CD4-positive, alpha-beta memory T cell (primary cell): Measurements from ENCODE around the gene ARGLU1. TPM values are rescaled to one million over a fixed set of nuclear protein-coding genes. Genes with fewer than 3 reads are reported as not detected.

Experiments
- CTCF ChIA-PET: fragments of 350-600 bp; sonication (Branson Sonifier 250); formaldehyde crosslinking; loops from one replicate; lab custom pipeline; 2021; ENCODE audit warnings: inconsistent platforms; ENCODE audit not compliant: partially characterized antibody; lab: Charles Lee
- POLR2A ChIA-PET: fragments of 350-600 bp; sonication (Branson Sonifier 250); formaldehyde crosslinking; loops from one replicate; lab custom pipeline; 2021; ENCODE audit not compliant: partially characterized antibody; lab: Charles Lee
- DNase-seq, 5 donors: peaks; one replicate each; pipeline versions ENCODE4 v3.0.0 to v3.0.0-alpha.2; 2020 to 2022; ENCODE audit warnings: mixed read lengths in 1 of 5
- H3K27ac ChIP-seq: one replicate; pipeline ENCODE4 v1.7.0; 2013; ENCODE audit warnings: low read depth, low read length
- H3K27me3 ChIP-seq: 2 replicates; pipeline ENCODE4 v1.7.0; 2013; ENCODE audit warnings: mild to moderate bottlenecking, low read length, moderate library complexity; ENCODE audit not compliant: insufficient read depth
- H3K36me3 ChIP-seq: 2 replicates; pipeline ENCODE4 v1.7.0; 2013; ENCODE audit warnings: mild to moderate bottlenecking, low read length, moderate library complexity; ENCODE audit not compliant: insufficient read depth
- H3K4me1 ChIP-seq: 2 replicates; pipeline ENCODE4 v1.7.0; 2013; ENCODE audit warnings: mild to moderate bottlenecking, low read length, moderate library complexity; ENCODE audit not compliant: insufficient read depth
- H3K4me3 ChIP-seq, 2 donors: one replicate each; pipeline ENCODE4 v1.7.0; 2013; ENCODE audit warnings: low read length in 2 of 2, mild to moderate bottlenecking in 1 of 2
- H3K9me3 ChIP-seq, 2 donors: one replicate each; pipeline ENCODE4 v1.7.0; 2013; ENCODE audit warnings: low read length in 2 of 2, control low read depth in 1 of 2; ENCODE audit not compliant: control insufficient read depth in 1 of 2
- H3K27ac Mint-ChIP-seq, 7 donors: one replicate each; pipeline ENCODE4 v1.8.0; 2020 to 2021; ENCODE audit warnings: mixed read lengths in 7 of 7, mild to moderate bottlenecking in 6 of 7, inconsistent platforms in 3 of 7, moderate library complexity in 3 of 7
- H3K27me3 Mint-ChIP-seq, 2 donors: one replicate each; pipeline ENCODE4 v1.8.0; 2020 to 2021; ENCODE audit warnings: mixed read lengths in 2 of 2
- H3K36me3 Mint-ChIP-seq, 2 donors: one replicate each; pipeline ENCODE4 v1.8.0; 2020 to 2021; ENCODE audit warnings: mixed read lengths in 2 of 2, inconsistent platforms in 1 of 2, mild to moderate bottlenecking in 1 of 2
- H3K4me1 Mint-ChIP-seq, 4 donors: one replicate each; pipeline ENCODE4 v1.8.0; 2020 to 2021; ENCODE audit warnings: mixed read lengths in 4 of 4, mild to moderate bottlenecking in 1 of 4
- H3K4me3 Mint-ChIP-seq, 8 donors: one replicate each; pipeline ENCODE4 v1.8.0; 2020 to 2021; ENCODE audit warnings: mixed read lengths in 8 of 8, mild to moderate bottlenecking in 7 of 8, moderate library complexity in 6 of 8, inconsistent platforms in 3 of 8
- H3K9me3 Mint-ChIP-seq, 8 donors: one replicate each; pipeline ENCODE4 v1.8.0; 2020 to 2021; ENCODE audit warnings: mixed read lengths in 8 of 8, mild to moderate bottlenecking in 5 of 8, inconsistent platforms in 3 of 8, moderate library complexity in 1 of 8
- intact Hi-C: fragments of 100-400 bp; cut with micrococcal nuclease; formaldehyde crosslinking; loops from one replicate; pipeline ENCODE4 v1.15.1; 2023
- polyA plus RNA-seq, 2 donors: library from polyadenylated mRNA; unstranded; fragments of 300-500 nt; fragmentation: Illumina TruSeq; gene quantifications; one replicate each; pipeline ENCODE4 v1.2.3, GENCODE V29; 2021
- total RNA-seq, 2 experiments: library from RNA; stranded (reverse); gene quantifications; one replicate each; pipeline ENCODE4 v1.2.3, GENCODE V29; 2021

ARGLU1 gene
- total and polyA plus RNA-seq, 4 experiments from 2014 or later: 35.4 to 252 (median 134) TPM

DNA sequence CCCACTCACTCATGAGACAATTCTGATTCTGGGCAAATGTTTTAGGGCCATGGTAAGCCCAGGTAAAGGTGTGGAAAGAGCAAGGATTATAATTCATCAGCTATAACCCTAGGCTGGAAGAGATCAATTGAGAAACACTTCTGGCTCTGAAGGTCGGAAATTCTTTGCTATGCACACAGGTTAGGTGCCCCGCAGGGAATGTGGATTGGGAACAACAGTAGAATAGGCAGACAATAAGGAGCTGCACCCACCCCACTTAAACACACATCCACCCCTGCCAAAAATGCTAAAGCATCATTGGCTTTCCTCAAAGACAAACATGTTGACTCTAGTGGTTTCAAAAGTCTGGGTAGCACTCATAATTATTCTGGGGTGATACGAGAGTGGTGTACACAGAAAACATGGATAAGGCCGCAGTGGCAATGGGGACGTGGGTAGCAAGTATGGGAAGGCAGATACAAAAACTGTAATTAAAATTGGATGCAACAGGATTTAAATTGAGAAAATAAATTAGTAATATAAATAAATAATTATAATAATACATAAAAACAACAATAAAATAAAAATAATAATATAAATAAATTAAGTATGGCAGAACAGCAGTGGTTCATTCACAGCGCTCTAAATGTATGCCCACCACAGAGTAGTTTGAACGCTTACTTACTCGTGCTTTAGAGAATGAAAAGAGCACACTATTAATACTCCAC lies 41.0 kb downstream of the ARGLU1 start:
- Mint-ChIP-seq H3K9me3 (no peaks in the 10 kb centered on the region), H3K27ac (no peak overlapping the region), H3K27me3 (peaks cover 20 to 43% of the 10 kb centered on the region in 2 donors), H3K36me3 (no peaks in the 10 kb centered on the region), H3K4me1 (no peaks in the 10 kb centered on the region), H3K4me3 (no peak overlapping the region)
- Histone ChIP-seq H3K4me3 (no peak overlapping the region), H3K4me1 (no peaks in the 10 kb centered on the region), H3K27me3 (peaks cover 4% of the 10 kb centered on the region), H3K36me3 (no peaks in the 10 kb centered on the region), H3K27ac (no peak overlapping the region), H3K9me3 (no peaks in the 10 kb centered on the region)
- POLR2A ChIA-PET: no interaction called here
- CTCF ChIA-PET: interaction anchor here (2.5 kb wide), 1 partner anchor 10 kb away, joined by 10 read pairs; no protein-coding TSS in a partner anchor
- intact Hi-C loops: no loop called here
- no peak for DNase-seq

DNA sequence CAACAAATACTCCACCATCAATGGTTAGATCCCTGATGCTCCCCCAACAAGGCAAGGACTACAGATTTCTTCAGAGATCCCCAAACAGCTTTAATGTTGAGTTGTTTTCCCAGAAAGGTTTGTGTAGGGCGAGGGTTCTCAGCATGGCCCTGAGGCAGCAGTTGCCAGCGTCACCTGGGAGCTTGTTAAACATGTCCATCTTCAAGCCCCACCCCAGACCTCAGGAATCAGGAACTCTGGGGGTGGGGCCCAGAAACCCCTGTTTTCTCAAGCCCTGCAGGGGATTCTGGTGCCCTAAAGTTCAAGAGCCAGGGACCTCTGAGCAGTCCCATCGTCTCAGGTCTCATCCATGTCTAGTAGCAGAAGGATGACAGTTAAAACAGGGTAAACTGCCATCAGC lies 42.1 kb downstream of the ARGLU1 start:
- peaks cover 20 to 38% of the 10 kb centered on the region in 2 donors for H3K27me3 Mint-ChIP-seq
- H3K27ac Mint-ChIP-seq: no peak overlapping the region
- ChIA-PET POLR2A (no interaction called here), CTCF (interaction anchor here (2.0 to 2.5 kb wide), 2 partner anchors 11 kb away, joined by 10 read pairs; no protein-coding TSS in a partner anchor)
- no peak overlapping the region for H3K4me3 Mint-ChIP-seq
- Histone ChIP-seq H3K9me3 (no peaks in the 10 kb centered on the region), H3K27ac (no peak overlapping the region), H3K4me3 (no peak overlapping the region), H3K36me3 (no peaks in the 10 kb centered on the region), H3K27me3 (peaks cover 4% of the 10 kb centered on the region), H3K4me1 (no peaks in the 10 kb centered on the region)
- intact Hi-C loops: no loop called here
- H3K36me3 Mint-ChIP-seq: no peaks in the 10 kb centered on the region
- H3K9me3 Mint-ChIP-seq: no peaks in the 10 kb centered on the region
- no peaks in the 10 kb centered on the region for H3K4me1 Mint-ChIP-seq
- no peak for DNase-seq

DNA sequence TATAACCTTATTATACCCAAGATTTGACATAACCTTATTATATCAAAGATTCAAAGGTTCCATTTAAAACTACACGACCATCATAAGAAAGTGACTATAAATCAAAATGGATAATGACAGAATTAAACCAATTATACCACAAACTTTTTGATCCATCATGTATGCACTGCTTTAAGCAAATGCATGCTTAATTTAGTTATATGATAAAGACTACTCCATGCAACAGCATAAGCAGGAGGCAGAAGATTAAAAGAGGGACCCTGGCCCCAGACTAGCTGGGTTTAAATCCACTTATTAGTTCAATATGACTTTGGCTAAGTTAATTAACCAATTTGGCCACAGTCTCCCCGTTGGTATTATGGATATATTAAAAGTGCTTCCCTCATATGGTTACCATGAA lies 43.8 kb downstream of the ARGLU1 start:
- H3K27ac ChIP-seq: no peak overlapping the region
- ChIA-PET CTCF (interaction anchor here (2.0 kb wide), 1 partner anchor 13 kb away, joined by 10 read pairs; no protein-coding TSS in a partner anchor), POLR2A (no interaction called here)
- Mint-ChIP-seq H3K36me3 (no peaks in the 10 kb centered on the region), H3K27ac (no peak overlapping the region), H3K27me3 (peaks cover 20 to 32% of the 10 kb centered on the region in 2 donors), H3K4me3 (no peak overlapping the region), H3K4me1 (no peaks in the 10 kb centered on the region), H3K9me3 (no peaks in the 10 kb centered on the region)
- no peaks in the 10 kb centered on the region for H3K27me3 ChIP-seq
- H3K4me1 ChIP-seq: no peaks in the 10 kb centered on the region
- H3K36me3 ChIP-seq: no peaks in the 10 kb centered on the region
- H3K9me3 ChIP-seq: no peaks in the 10 kb centered on the region
- H3K4me3 ChIP-seq: no peak overlapping the region
- intact Hi-C loops: no loop called here
- DNase-seq: no peak

DNA sequence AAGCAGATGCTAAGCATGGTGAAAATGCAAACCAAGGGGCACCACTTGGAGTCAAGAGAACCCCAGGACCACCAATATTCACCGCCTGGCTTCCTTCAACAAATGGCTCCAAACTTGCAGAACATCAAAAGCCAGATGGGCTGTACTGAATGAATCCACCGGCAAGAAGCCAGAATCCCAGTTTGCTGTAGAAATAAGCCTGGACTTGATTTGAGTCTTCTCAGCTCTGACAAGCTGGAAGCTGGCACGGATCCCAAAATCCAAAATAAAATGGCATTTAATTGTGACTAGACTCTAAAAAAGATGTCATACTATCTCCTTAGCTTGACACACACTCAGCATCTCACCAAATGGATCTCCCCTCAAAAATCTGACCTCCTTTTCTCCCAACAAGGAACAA lies 44.4 kb downstream of the ARGLU1 start:
- no peaks in the 10 kb centered on the region for H3K36me3 Mint-ChIP-seq
- H3K4me1 ChIP-seq: no peaks in the 10 kb centered on the region
- DNase-seq: no peak
- H3K27ac Mint-ChIP-seq: no peak overlapping the region
- no peaks in the 10 kb centered on the region for H3K9me3 Mint-ChIP-seq
- no peaks in the 10 kb centered on the region for H3K27me3 ChIP-seq
- intact Hi-C loops: no loop called here
- ChIA-PET CTCF (interaction anchor here (2.0 kb wide), 1 partner anchor 13 kb away, joined by 10 read pairs; no protein-coding TSS in a partner anchor), POLR2A (no interaction called here)
- no peaks in the 10 kb centered on the region for H3K4me1 Mint-ChIP-seq
- H3K27me3 Mint-ChIP-seq: peaks cover 23 to 31% of the 10 kb centered on the region in 2 donors
- no peaks in the 10 kb centered on the region for H3K9me3 ChIP-seq
- H3K4me3 Mint-ChIP-seq: no peak overlapping the region
- H3K27ac ChIP-seq: no peak overlapping the region
- no peaks in the 10 kb centered on the region for H3K36me3 ChIP-seq
- no peak overlapping the region for H3K4me3 ChIP-seq

DNA sequence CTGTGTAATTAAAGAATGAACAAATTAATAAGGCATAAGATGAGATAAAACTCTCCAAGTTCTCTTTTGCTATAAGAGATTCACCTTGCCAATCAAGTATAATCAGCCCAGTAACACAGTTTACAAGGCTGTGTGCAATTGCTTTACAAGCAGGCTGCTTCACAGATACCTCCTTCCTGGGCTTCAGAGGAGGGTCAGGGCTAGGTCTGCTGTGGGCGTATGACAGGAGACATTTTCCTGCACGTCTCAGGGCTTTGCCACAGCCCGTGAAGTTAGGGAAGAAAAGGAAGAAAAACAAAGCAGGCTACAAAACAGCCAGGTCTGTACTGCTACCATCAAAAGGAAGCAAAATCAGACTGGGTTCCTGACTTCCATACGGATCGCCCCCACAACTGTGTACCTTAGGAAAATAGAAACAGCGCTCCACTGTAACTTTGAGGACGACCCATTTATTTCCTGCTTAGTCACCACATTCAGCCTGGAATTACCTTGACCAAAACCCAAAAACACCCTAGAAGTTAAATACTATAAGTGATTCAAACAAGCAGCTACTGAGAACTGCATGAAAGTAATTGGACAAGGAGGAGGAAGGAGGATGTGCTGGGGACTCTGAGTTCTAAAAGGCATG lies 44.9 kb downstream of the ARGLU1 start:
- Histone ChIP-seq H3K4me3 (no peak overlapping the region), H3K9me3 (no peaks in the 10 kb centered on the region), H3K27me3 (no peaks in the 10 kb centered on the region), H3K4me1 (no peaks in the 10 kb centered on the region), H3K36me3 (no peaks in the 10 kb centered on the region), H3K27ac (no peak overlapping the region)
- no peak for DNase-seq
- Mint-ChIP-seq H3K9me3 (no peaks in the 10 kb centered on the region), H3K4me3 (no peak overlapping the region), H3K4me1 (no peaks in the 10 kb centered on the region), H3K27ac (no peak overlapping the region), H3K36me3 (no peaks in the 10 kb centered on the region), H3K27me3 (peaks cover 20 to 27% of the 10 kb centered on the region in 2 donors)
- intact Hi-C loops: no loop called here
- ChIA-PET POLR2A (no interaction called here), CTCF (no interaction called here)

DNA sequence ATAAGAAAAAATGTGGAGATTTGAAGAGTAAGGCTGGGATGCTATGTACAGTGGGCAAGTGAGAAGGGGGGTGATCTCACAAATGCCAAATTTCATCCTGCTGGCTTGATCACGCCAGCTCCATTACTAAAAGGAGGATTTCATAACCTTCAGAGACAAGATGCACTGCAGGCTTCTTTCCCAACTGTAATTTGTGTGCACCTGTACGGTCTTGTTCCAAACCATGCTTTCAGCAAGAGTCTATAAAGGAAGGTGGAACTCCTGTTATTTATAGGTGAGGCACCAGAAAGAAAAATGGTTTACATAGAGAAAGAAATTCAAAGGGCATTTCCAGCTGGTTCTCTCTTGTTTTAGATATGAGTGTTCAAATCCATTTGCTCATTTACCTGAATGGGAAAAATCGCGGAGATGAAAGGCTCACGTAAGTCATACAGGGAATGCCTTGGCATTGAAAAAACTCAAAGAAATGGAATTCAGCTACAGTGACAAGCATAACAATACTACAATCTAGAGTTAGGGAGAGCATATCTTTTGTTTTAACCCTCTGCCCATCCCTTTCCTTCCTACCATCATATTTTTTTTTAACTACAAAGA lies 45.7 kb downstream of the ARGLU1 start:
- CTCF ChIA-PET: interaction anchor here (1.2 kb wide), 1 partner anchor 14 kb away, joined by 3 read pairs; no protein-coding TSS in a partner anchor

DNA sequence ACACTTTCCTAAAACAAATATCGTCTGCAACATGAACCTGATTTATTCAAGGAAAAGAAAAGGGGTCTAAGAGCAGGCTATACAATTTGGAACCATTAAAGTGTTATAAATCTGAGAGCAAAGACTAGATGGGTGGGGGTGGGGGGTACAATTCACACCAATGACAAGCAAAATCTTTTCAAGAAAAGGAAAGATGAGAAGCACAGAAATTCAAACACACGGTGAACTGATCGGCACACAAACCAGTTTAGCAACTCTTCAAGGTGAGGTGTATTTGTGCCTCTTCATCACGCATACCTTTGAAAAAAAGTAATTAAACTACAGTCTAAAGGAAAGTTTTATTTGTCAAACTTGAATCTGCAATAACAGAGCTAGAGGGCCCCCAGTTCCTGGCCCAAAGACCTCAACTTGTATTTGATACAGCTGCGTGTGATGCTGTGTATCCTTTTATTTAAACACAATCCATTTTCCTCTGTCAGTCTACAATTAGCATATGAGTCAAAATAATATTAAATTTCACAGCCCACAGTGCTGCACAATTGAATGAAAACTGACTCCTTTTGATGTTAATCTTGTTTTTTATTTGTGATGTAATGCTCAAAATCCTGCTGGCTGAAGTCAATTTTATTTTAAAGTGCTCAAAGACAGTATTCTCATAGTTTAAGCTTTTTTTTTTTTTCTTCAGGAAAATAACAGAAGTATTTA lies 46.7 kb downstream of the ARGLU1 start:
- Histone ChIP-seq H3K4me1 (no peaks in the 10 kb centered on the region), H3K36me3 (no peaks in the 10 kb centered on the region), H3K4me3 (no peak overlapping the region), H3K27me3 (no peaks in the 10 kb centered on the region), H3K27ac (no peak overlapping the region), H3K9me3 (no peaks in the 10 kb centered on the region)
- POLR2A ChIA-PET: no interaction called here
- Mint-ChIP-seq H3K9me3 (no peaks in the 10 kb centered on the region), H3K36me3 (no peaks in the 10 kb centered on the region), H3K4me1 (no peaks in the 10 kb centered on the region), H3K27me3 (peaks cover 19 to 29% of the 10 kb centered on the region in 2 donors), H3K4me3 (no peak overlapping the region), H3K27ac (no peak overlapping the region)
- intact Hi-C loops: no loop called here
- DNase-seq: no peak
- CTCF ChIA-PET: interaction anchor here (1.2 kb wide), 1 partner anchor 15 kb away, joined by 3 read pairs; no protein-coding TSS in a partner anchor

More for the DNA sequence above, 45.7 kb downstream of the ARGLU1 start:
- peaks cover 20 to 26% of the 10 kb centered on the region in 2 donors for H3K27me3 Mint-ChIP-seq
- DNase-seq: no peak
- no peaks in the 10 kb centered on the region for H3K36me3 ChIP-seq
- intact Hi-C loops: no loop called here
- H3K36me3 Mint-ChIP-seq: no peaks in the 10 kb centered on the region
- no peaks in the 10 kb centered on the region for H3K4me1 ChIP-seq
- no peak overlapping the region for H3K27ac ChIP-seq
- H3K9me3 ChIP-seq: no peaks in the 10 kb centered on the region
- no peaks in the 10 kb centered on the region for H3K9me3 Mint-ChIP-seq
- no peaks in the 10 kb centered on the region for H3K27me3 ChIP-seq
- POLR2A ChIA-PET: no interaction called here
- no peak overlapping the region for H3K27ac Mint-ChIP-seq
- H3K4me3 Mint-ChIP-seq: no peak overlapping the region
- H3K4me1 Mint-ChIP-seq: no peaks in the 10 kb centered on the region
- H3K4me3 ChIP-seq: no peak overlapping the region
